ENCODE measurements around the gene ANKLE1. TPM values are rescaled to one million over a fixed set of nuclear protein-coding genes. Genes with fewer than 3 reads are reported as not detected.

ANKLE1 gene
- total and polyA plus RNA-seq, 10 of the 15 experiments (the other 5 are each of a cell fraction or from before 2014, with no cell fraction given), result 2.2 to 17.9 (median 10.9) TPM

DNA sequence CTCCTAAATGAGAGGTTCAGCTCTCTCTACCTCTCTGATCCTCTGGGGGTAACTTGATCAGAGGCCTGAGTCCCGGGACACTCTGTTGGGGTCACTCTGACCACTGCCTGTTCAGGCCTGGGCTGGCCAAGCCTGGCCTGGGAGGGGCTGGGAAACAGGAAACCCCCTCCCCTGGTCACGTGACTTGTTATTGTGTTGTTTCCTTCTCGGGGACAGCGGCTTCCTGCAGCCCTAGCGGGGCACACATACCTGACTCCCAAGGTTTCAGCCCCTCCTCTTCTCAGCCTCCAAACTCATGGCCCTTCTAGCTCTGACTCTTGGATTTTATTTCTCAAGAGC lies 17.1 kb upstream of the ANKLE1 start, which contains the start of gene USHBP1 (continued):
- TF ChIP-seq, protein P1, sequence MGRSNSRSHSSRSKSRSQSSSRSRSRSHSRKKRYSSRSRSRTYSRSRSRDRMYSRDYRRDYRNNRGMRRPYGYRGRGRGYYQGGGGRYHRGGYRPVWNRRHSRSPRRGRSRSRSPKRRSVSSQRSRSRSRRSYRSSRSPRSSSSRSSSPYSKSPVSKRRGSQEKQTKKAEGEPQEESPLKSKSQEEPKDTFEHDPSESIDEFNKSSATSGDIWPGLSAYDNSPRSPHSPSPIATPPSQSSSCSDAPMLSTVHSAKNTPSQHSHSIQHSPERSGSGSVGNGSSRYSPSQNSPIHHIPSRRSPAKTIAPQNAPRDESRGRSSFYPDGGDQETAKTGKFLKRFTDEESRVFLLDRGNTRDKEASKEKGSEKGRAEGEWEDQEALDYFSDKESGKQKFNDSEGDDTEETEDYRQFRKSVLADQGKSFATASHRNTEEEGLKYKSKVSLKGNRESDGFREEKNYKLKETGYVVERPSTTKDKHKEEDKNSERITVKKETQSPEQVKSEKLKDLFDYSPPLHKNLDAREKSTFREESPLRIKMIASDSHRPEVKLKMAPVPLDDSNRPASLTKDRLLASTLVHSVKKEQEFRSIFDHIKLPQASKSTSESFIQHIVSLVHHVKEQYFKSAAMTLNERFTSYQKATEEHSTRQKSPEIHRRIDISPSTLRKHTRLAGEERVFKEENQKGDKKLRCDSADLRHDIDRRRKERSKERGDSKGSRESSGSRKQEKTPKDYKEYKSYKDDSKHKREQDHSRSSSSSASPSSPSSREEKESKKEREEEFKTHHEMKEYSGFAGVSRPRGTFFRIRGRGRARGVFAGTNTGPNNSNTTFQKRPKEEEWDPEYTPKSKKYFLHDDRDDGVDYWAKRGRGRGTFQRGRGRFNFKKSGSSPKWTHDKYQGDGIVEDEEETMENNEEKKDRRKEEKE (IDR thresholded peaks at IDR 0.05), result no peak
- TF ChIP-seq RUNX3 (IDR thresholded peaks at IDR 0.05; ENCODE audit: low read length) (no peak), YY1 (IDR thresholded peaks at IDR 0.05; ENCODE audit: low read depth, low read length) (no peak), RCOR1 (conservative IDR thresholded peaks at IDR 0.05; ENCODE audit: low read depth, low read length) (no peak), JUNB (IDR thresholded peaks at IDR 0.05) (no peak), MTA2 (IDR thresholded peaks at IDR 0.05; ENCODE audit: low read depth) (no peak), CREB1 (IDR thresholded peaks at IDR 0.05; ENCODE audit: low read depth) (no peak), GATAD2B (conservative IDR thresholded peaks at IDR 0.05; ENCODE audit: low read depth) (no peak)
- TF ChIP-seq, protein P2, sequence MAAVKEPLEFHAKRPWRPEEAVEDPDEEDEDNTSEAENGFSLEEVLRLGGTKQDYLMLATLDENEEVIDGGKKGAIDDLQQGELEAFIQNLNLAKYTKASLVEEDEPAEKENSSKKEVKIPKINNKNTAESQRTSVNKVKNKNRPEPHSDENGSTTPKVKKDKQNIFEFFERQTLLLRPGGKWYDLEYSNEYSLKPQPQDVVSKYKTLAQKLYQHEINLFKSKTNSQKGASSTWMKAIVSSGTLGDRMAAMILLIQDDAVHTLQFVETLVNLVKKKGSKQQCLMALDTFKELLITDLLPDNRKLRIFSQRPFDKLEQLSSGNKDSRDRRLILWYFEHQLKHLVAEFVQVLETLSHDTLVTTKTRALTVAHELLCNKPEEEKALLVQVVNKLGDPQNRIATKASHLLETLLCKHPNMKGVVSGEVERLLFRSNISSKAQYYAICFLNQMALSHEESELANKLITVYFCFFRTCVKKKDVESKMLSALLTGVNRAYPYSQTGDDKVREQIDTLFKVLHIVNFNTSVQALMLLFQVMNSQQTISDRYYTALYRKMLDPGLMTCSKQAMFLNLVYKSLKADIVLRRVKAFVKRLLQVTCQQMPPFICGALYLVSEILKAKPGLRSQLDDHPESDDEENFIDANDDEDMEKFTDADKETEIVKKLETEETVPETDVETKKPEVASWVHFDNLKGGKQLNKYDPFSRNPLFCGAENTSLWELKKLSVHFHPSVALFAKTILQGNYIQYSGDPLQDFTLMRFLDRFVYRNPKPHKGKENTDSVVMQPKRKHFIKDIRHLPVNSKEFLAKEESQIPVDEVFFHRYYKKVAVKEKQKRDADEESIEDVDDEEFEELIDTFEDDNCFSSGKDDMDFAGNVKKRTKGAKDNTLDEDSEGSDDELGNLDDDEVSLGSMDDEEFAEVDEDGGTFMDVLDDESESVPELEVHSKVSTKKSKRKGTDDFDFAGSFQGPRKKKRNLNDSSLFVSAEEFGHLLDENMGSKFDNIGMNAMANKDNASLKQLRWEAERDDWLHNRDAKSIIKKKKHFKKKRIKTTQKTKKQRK (IDR thresholded peaks at IDR 0.05; ENCODE audit: low read depth, low read length), result no peak
- TF ChIP-seq, protein P3, sequence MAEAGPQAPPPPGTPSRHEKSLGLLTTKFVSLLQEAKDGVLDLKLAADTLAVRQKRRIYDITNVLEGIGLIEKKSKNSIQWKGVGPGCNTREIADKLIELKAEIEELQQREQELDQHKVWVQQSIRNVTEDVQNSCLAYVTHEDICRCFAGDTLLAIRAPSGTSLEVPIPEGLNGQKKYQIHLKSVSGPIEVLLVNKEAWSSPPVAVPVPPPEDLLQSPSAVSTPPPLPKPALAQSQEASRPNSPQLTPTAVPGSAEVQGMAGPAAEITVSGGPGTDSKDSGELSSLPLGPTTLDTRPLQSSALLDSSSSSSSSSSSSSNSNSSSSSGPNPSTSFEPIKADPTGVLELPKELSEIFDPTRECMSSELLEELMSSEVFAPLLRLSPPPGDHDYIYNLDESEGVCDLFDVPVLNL (IDR thresholded peaks at IDR 0.05; ENCODE audit: low read depth, low read length), result no peak
- TF ChIP-seq, protein P4, sequence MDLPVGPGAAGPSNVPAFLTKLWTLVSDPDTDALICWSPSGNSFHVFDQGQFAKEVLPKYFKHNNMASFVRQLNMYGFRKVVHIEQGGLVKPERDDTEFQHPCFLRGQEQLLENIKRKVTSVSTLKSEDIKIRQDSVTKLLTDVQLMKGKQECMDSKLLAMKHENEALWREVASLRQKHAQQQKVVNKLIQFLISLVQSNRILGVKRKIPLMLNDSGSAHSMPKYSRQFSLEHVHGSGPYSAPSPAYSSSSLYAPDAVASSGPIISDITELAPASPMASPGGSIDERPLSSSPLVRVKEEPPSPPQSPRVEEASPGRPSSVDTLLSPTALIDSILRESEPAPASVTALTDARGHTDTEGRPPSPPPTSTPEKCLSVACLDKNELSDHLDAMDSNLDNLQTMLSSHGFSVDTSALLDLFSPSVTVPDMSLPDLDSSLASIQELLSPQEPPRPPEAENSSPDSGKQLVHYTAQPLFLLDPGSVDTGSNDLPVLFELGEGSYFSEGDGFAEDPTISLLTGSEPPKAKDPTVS (IDR thresholded peaks at IDR 0.05; ENCODE audit: low read depth, low read length), result no peak

All from GM12878 (cell line).